ENCODE measurements around the gene JAZF1.

Gene JAZF1

GRCh38 chr7:27947586-27948278 is 232.9 kb downstream of the JAZF1 start:
- Histone ChIP-seq H3K36me3 (replicated peaks) (no peaks in the 10 kb centered on the region), H3K4me3 (ENCODE audit: low read depth, low read length) (no peak overlapping the region), H3K27me3 (replicated peaks) (no peaks in the 10 kb centered on the region), H3K27ac (no peak overlapping the region)
- DNase-seq = peak; percentile 46
- in situ Hi-C loops (cut with HindIII; ENCODE audit: low pct_ligation_motif_present, low sequenced_read_pairs) = no loop called here
- TF ChIP-seq, protein P1, sequence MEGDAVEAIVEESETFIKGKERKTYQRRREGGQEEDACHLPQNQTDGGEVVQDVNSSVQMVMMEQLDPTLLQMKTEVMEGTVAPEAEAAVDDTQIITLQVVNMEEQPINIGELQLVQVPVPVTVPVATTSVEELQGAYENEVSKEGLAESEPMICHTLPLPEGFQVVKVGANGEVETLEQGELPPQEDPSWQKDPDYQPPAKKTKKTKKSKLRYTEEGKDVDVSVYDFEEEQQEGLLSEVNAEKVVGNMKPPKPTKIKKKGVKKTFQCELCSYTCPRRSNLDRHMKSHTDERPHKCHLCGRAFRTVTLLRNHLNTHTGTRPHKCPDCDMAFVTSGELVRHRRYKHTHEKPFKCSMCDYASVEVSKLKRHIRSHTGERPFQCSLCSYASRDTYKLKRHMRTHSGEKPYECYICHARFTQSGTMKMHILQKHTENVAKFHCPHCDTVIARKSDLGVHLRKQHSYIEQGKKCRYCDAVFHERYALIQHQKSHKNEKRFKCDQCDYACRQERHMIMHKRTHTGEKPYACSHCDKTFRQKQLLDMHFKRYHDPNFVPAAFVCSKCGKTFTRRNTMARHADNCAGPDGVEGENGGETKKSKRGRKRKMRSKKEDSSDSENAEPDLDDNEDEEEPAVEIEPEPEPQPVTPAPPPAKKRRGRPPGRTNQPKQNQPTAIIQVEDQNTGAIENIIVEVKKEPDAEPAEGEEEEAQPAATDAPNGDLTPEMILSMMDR (IDR thresholded peaks at IDR 0.05; ENCODE audit: low read depth, low read length, missing control alignments) = no peak

DNA sequence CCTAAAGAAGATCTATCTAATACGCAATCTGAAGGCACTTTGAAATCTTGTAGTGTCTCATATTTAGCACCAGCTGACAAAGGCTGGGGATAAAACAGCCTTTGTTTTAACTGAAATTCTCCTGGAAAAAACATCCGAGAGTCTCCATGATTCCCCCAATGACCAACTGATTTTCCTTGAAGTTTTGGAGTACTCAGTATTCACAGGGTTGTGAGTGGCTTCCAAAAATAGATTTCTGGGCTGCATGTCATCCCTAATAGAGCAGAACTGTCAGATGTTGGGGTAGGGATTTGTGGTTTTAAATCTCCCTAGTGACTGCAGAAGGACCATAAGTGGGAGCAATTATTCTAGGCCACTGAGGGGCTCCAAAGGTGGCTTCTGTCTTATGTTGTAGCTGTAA is 234.2 kb downstream of the JAZF1 start:
- TF ChIP-seq, protein P1 (IDR thresholded peaks at IDR 0.05; ENCODE audit: low read depth, low read length, missing control alignments) = no peak
- H3K4me3 ChIP-seq (ENCODE audit: low read depth, low read length) = no peak overlapping the region
- H3K27me3 ChIP-seq (replicated peaks) = no peaks in the 10 kb centered on the region
- in situ Hi-C loops (cut with HindIII; ENCODE audit: low pct_ligation_motif_present, low sequenced_read_pairs) = no loop called here
- DNase-seq = no peak
- no peaks in the 10 kb centered on the region for H3K36me3 ChIP-seq (replicated peaks)
- no peak overlapping the region for H3K27ac ChIP-seq

DNA sequence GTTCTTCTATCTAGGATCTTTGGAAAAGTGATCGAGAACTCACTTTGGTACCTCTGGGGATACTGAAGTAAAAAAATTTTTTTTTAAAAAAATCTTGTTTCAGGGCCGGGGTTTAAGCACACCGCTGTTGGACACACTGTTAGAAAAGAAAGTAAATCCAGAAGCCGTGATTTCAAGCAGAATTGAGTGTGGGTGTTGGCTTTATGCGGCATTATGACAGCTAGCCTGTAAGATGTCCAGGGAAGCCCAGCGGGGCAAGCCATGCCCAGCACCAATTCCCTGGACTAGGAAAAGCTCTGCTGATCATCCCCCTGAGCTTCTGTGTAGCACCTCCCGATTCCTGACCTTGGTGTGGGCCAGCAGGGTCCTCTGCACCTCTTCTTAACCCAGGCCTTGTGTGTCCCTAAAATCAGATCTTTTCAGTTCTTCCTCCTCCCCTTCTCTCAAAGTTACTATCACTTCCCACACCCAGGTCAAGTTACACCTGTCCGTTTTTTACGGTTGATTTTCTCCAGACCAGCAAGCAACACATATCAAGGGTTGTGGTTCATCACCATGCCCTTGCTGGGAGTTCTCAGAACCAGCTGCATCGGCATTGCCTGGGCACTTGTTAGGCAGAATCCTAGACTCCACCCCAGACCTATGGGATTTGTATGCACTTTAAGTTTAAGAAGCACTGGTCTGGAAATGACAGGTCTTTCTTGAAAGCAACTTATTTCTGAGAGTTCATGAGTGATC is 235.4 kb downstream of the JAZF1 start:
- in situ Hi-C loops (cut with HindIII; ENCODE audit: low pct_ligation_motif_present, low sequenced_read_pairs) = no loop called here
- Histone ChIP-seq H3K4me3 (ENCODE audit: low read depth, low read length) (no peak overlapping the region), H3K27me3 (replicated peaks) (no peaks in the 10 kb centered on the region), H3K27ac (no peak overlapping the region), H3K36me3 (replicated peaks) (no peaks in the 10 kb centered on the region)
- DNase-seq = no peak
- TF ChIP-seq, protein P1 (IDR thresholded peaks at IDR 0.05; ENCODE audit: low read depth, low read length, missing control alignments) = no peak

DNA sequence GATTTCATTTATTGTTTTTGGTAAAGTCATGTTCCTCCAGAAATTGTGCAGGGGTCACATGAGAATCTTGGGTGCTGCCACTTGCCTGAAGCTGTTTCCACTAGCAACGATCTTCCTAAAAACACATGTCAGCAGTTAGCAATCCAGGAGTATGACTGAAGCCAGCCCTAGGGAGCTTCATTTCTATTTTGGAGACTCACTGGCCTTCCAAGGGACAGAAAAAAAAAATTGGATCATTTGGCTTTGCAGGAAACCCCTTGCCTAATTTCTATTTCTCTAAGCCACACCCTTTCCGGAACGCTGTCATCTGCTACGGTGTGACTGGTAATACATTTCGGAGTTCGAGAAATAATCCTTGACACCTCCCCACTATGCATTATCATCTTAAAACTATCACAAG is 236.0 kb downstream of the JAZF1 start:
- H3K4me3 ChIP-seq (ENCODE audit: low read depth, low read length) = no peak overlapping the region
- TF ChIP-seq, protein P1 (IDR thresholded peaks at IDR 0.05; ENCODE audit: low read depth, low read length, missing control alignments) = no peak
- DNase-seq = no peak
- in situ Hi-C loops (cut with HindIII; ENCODE audit: low pct_ligation_motif_present, low sequenced_read_pairs) = no loop called here
- H3K27ac ChIP-seq = no peak overlapping the region
- no peaks in the 10 kb centered on the region for H3K27me3 ChIP-seq (replicated peaks)
- no peaks in the 10 kb centered on the region for H3K36me3 ChIP-seq (replicated peaks)

DNA sequence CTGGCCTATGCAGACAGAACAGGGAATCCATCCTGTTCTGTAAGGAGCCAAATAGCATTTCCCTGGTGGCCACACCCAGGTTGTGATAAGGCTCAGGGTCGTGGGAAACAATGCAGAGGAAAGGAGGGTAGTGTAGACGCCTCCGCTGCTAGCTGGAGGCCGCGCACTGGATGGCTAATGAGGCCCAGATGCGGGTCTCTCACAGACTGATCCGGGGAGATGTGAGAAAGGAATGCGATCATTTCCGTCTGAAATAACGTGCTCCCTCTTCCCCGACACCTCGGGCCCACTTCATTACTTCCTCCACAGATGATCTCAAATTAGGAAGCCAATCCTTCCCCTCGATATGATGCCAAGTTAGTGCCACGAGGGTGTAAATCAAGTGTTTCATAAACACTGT is 237.4 kb downstream of the JAZF1 start:
- in situ Hi-C loops (cut with HindIII; ENCODE audit: low pct_ligation_motif_present, low sequenced_read_pairs) = no loop called here
- Histone ChIP-seq H3K27ac (no peak overlapping the region), H3K36me3 (replicated peaks) (no peaks in the 10 kb centered on the region), H3K27me3 (replicated peaks) (no peaks in the 10 kb centered on the region), H3K4me3 (ENCODE audit: low read depth, low read length) (no peak overlapping the region)
- DNase-seq = no peak
- TF ChIP-seq, protein P1 (IDR thresholded peaks at IDR 0.05; ENCODE audit: low read depth, low read length, missing control alignments) = no peak

Measured in brain microvascular endothelial cell (primary cell).